HS-5 (cell line): ENCODE measurements around the gene SLIT3.

ENCODE experiments used
- DNase-seq: peaks from one replicate; pipeline ENCODE4 v3.0.0-alpha.2; 2012; ENCODE audit warnings: low read depth

The SLIT3 gene

DNA sequence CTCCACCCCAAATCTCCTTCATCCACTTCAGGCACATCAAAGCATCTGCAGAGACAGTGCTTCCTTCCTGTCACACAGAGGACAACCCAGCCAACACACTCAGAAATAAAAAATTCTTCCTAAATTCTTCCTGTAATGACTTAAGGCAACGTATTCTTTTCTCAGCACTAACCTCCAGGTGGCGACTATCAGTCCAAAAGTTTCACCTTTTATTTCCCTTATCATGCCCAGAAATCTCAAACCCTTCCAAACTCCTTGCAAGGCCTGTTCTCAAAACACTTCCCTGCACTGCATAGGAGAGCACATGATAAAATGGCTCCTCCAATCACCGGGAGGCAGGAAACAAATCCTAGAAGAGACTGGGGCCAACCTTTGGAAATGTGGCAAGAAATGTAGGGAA, 35.1 kb downstream of the SLIT3 start:
- DNase-seq: no peak

DNA sequence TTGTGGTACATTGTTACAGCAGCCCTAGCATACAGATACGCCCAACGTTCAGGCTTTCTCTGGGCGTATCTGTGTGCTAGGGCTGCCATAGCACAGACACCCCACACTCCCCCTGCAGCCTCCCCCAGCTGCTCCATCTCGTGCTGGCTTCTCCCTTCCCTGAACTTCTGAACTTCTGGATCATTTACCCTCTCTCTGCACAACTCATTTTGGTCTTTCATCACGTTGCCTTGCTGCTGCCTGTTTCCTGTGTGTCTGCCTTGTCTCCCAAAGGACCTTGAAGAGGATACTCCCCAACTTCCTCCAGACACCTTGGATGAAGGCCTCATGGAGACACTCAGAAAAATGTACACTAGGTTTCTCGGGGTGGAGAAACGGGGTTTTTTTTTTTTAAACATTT, 37.3 kb downstream of the SLIT3 start:
- no peak for DNase-seq

DNA sequence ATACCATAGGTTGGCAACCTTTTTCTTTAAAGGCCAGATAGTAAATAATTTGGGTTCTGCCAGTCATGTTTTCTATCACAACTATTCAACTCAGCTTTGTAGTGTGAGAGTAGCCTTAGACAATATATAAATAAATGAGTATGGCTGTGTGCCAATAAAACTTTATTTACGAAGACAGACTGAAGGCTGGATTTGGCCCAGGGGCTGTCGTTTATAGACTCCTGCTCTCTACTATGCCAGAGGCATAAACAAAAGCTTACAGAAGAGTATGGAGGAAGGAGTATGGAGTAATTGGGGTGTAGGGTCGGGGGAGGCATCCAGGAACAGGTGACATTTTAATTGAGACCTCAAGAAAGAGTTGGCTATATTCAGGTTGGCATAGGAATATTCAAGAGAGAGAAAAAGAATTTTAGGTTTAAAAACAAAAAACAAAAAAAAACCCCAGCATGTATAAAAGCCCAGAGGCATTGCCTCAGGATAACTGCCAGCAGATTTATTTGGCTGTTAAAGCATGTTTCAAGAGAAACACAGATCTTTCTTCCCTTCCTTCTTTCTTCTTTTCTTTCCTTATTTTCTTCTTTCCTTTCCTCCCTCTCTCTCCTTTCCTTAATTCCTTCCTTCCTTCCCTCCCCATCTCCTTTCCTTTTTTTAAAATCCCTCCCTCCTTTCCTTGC, 39.9 kb downstream of the SLIT3 start:
- DNase-seq: no peak

DNA sequence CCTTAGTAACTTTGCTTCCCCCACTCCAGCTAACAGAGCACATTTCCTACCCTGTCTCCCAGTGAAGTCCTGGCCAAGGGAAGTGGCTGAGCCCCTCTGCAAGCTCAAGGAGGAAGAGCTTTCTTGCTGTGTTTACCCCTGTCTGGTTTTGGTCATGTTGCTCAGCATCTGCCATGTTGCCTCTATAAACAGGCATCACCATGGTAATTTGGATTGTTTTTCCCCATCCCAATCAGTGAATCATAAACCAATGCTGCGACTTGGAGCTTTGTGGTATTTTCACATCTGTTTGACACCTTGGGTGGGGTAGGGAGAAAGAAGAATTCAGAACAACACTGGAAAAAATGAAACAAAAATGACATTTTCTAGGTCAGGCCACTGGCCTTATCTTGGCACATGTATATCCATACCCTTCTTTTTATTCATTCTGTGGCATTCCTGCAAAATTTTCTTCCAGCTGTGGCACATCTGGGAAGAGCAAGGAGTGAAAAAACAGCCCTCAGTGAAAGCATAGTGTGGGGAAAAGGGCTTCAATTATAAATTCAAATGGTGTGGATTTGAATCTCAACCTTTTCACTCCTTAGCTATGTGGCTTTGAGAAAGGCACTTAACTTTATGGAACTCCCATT, 42.5 kb downstream of the SLIT3 start:
- peak; percentile 50 for DNase-seq

DNA sequence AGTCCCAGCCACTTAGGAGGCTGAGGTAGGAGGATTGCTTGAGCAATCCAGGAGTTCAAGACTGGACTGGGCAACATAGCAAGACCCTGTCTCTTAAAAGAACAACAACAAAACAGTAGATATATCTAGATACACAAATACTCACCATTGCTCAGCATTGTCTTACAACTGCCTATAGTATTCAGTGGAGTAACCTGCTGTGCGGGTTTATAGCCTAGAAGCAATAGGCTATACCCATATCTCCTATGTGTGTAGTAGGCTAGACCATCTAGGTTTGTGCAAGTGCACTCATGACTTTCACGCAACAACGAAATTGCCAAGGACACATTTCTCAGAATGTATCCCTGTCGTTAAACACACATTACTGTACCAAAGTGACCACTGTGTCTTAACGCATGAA, 44.7 kb downstream of the SLIT3 start:
- no peak for DNase-seq

DNA sequence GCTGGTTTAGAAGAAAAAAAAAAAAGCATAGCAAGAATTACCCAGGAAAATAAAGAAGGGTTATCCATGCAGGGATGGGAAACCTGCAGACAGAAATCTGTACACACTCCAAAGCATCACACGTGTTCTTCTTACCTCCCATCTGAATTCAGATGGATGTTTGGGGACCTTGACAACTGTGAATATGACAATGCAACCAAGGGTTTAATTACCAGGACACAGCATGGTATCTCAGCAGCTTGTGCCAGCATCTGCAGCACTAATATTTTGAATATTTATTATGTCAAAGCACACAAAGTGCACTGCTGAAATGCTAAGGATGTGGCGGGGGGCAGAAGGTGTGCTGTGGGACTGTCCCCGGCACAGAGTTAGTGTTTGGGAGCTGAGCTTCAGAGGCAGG, 47.9 kb downstream of the SLIT3 start:
- DNase-seq: no peak

DNA sequence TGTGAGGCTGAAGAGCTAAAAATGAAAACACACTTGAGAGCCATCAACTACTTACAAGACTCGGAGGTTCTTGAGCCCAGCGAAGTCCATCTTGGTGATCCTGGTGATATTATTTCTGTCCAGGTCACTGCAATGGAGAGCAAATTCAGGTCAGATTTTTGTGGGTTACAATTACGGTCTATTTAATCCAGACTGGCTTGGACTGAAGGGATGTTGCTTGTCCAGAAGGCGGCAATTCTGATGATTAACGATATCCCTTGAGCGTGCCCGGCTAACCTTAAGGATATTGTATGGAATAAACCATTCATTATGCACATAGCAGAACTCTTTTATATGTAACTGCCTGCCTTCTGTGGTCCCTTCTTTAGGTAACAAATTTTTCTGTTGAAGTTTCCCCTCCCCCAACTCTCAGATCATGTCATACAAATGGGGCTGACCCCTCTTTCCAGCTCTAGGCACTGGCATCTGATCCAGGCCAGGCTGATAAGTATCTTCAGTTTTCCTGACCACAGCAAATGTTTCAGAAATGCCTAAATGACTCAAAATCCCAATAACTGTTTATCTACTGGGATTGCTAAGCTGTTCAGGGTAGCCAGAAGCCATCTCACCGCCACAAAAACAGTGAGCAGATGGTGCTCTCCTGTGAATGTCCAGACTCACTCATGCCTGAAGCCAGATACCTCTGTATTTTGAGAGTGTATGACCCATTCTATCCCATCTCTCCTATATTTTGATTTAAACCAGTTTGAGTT, 49.4 kb downstream of the SLIT3 start:
- no peak for DNase-seq

DNA sequence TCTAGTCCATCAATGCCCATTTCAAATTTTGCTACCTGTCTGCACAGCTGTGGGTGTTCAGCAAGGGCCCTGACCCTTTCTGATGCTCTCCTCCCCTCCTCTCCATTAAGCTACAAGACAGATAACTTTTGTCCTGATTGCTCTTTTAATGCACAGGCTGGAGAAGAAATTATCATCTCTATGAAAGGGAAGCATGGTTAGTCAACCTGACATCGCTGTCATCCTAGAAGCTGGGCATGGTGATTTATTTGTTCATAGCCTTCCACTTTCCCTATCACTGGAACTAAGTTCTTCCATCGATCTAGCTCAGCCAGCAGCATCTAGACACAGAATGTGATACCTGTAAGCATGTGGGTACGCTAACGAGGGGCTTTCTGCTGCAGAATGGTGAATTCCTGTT, 50.1 kb downstream of the SLIT3 start:
- no peak for DNase-seq

DNA sequence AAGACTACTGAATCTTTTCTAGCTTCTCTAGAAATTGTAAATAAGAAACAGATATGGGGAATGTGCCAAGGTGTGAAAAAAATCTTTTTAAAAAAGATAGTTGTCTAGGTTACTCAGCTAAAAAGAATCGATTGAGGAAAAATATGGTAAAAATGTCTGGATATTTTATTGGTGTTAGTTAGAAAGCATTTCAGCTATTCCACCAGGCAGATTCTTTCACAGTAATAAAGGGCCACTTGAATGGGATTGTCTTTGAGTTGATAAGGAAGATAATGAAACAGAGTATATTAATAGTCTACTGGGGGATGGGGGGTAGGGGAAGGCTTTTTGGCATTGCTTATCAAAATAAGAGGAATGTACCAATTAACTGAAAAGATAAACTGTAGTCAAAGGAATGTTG, 51.9 kb downstream of the SLIT3 start:
- no peak for DNase-seq

DNA sequence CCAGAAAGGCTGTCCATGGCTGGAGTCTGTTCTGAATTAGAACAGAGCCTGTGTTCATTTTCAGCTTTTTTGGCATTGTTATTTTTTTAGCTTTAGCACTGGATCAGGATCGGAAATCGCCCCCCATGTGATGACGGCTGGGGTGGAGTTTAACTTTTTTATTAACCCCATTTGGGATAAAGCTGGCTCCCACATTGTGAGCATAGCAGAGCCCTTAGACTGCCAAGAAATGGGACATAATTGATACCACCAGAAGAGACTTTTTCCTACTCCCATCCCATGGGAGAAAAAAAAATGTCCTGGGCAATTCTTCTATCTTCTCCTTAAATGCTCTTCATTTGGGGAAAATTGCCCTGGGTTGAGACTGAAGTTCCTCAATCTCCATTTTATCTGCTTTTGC, 52.4 kb downstream of the SLIT3 start:
- no peak for DNase-seq

DNA sequence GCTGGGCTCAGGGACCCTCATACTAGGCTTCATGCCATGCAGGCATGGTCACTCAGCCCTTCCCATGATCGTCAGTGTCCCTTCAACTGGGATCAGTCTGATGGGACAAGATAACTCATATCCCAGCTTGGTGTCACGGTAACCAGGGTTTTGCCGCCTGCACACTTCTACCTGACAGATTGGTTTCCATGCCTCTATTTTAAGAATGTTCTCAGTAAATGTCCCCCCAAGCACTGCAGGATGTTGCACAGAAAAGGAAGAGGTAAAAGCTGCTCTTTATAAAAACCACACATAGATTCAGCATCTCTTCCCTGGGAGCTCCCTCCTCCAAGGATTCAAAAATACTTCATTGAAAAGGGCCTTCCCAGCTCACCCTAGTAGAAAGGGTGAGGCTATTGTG, 56.1 kb downstream of the SLIT3 start:
- no peak for DNase-seq

DNA sequence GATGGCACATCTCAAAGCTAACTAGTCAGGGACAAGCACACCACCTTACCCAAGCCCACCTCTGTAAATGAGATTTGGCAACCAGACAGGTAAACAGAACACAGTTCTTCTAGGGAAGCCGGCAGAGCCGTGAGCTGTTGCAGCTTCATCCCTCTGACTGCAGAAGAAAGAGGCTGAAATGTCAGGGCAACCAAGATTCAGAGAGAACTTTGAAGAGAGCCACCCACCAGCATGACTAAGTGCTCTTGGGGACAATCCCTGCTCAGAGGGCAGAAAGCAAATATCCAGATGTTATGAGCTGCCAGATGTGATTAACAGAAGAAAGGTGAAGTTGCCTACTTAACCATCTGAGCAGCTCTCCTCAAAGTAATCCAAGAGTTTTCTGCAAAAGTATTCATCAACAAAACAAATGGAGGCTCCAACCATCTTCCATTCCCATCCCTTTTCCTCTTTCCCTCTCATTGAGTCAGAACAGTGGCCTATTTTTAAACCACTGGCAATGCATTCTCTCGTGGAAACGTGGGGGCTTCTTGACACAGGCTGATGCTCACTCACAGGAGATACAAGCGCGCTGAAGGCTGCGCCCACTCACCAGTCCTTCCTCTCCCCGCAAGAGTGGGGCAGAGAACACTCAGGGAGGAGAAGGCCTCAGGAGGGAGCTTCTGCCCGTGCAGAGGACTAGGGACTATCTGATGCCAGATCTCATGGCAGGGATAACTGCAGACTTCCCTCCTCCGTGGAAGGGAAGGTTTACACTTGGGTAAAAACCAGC, 57.1 kb downstream of the SLIT3 start:
- no peak for DNase-seq

DNA sequence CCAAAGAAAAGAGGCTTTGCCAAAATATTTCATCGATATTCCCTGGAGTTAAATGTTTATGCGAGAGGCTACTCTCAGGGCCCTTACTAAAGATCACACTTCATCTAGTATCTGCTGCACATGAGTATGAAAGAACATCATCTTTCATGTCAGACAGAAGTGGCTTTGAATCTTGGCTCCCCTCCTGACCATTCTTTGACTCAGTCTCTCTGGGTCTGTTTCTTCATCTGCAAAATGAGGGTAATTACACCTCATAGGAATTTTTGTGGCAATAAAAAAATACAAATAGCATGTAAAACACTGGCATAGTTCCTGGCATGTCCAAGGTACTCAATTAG, 58.1 kb downstream of the SLIT3 start:
- no peak for DNase-seq

DNA sequence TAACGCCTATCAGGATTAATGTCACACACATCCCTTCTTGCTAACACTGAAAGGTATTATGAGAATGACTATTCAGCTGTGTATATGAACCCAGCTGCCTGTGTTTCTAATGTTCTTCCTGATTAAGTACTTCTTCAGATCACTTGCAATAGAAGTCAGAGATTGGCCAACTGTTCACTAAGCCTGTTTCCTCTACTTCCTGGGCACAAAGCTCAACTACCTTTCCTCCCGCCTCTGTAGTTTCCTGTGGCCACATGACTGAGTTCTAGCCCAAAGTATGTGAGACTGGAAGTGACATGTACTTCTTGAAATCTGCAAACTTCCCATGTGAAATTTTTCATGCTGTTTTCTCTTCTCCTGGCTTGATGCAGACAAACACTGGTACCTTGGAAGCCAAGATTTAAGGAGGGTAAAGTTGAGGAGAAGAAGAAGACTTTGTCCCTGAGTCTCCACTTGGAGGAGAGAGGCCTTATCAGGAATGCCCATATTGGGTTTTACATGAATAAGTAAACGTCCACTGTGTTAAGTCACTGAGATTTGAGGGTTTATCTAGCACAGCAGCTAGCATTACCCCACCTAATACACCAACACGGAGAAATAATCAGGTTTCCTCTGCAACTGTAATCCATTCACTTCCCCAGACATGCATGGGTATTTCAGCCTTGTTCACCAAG, 58.6 kb downstream of the SLIT3 start:
- no peak for DNase-seq

DNA sequence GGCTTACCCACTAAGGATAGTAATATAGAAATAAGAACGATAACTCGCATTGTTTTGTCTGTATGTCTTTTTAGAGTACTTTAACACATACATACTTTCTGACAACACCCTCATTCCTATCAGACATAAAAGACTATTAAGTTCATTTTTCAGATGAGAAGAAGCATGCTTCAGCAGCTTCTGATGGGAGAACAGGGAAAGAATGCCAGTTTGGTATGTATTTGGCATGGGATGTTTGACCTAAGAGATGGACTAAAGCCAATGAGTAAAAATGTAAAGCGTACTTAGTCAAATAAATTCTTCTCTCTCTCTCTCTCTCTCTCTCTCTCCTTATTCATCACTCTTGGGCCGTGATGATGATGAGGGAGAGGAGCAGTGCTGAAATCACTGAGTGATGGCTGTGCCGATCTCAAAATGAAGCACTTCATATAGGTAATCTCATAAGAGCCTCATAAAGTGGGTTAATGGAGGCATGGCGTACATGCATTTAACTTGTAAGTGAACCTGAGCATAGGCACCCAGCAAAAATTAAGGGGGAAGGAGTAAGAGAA, 71.5 kb downstream of the SLIT3 start:
- no peak for DNase-seq

DNA sequence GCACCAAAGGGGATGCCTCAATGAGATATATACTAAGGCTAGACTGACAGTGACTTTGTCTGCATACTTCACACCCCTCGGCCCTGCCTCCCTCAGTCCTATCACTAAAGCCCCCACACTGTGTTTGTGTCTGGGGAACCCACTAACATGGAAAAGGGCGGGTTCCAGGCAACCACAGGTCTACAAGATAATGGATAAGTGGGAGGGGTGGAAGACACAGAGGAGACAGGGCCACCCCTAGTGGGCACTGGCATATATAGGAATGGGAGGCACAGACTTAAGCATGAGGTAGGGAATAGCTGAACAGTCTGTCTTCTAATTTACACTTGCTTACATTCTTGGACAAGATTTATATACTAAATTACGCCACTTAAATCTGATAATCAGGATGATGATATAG, 74.0 kb downstream of the SLIT3 start:
- DNase-seq: no peak

DNA sequence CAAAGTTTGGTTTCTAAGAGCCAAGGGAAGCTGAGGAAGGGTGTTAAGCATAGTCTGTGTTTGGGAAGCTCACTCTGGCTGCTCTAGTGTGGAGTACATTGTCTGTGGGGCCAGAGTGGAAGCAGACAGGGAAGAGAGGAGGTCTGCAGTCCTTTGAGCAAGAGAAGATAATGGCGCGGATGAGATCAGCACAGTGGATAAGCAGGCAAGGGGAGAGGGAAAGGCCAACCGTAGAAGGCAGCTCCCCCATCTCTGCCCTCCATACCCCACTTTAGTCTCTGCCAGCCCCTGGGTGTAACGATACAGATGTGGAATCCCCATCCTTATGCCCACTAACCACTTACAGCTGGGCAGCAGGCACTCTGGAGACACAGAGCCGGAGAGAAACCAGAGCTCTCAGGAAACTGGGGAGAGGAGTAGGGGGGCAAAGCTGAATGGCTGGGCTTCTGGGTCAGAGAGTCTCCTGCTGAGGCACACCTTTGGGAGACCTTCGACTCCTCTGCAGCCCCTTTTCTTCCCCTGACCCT, 75.0 kb downstream of the SLIT3 start:
- DNase-seq: no peak

DNA sequence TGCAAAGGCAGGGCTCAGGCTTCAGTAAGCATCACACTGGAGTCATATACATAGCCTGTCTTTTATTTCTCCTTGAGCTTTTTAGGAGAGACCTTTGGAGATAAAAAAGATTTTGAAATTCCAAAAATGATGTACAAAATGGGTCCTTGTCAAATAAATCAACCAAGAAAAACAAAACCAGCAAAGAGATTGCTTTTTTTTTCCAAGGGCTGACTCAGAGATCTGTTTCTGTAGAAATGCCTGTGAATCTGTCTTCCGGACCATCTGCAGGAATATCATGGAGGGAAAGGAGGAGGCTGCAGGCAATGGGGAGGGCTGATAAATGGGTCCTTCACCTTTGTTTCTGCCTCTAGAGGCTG, 77.4 kb downstream of the SLIT3 start:
- DNase-seq: no peak

DNA sequence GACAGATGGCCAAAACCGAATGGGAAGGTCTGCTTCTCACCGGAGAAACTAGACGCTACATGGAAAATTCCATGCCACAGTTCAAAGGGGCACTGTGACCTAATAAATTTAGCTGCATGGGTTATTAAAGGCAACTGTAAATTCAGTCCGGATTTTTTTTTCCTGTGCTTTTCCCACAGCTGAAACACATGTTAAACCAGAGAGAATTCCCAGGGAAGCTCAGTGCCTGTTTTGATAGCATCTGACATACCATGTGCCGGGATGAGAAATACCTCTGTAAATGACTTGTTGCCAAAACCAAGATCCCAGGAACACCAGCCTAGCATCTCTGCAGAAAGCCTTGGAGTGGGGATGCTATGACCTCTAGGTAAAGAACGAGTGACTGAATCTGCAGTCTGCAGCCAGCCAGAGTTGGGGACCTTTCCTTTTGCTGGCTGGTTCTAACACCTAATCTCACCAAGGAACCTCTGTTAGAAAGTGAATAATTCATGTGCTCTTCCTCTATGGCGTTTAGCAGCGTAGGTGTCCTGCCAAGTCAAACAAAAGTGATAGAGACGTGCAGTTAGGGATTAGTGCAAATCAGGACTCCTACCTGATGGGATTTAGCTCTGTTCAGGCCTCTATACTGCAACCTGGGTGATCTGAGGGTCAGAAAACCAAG, 77.9 kb downstream of the SLIT3 start:
- DNase-seq: no peak

DNA sequence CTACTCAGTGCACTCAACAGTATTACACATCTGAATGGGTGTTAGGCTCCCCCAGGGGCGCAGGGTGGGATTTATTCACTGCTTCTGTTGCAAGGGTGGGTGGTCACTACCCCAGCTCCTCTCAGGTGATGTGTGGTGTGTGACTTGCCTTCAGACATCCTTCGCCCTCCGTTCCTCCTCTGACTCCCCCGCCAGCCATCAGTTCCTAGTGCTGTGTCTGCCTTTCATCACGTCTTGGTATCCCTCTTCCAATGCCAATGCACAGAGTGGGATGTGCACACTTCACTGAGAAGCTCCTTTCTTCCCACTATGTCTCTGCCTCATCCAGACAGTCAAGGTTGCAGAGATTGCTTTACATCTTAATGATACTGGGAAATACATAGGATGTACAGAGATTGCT, 79.4 kb downstream of the SLIT3 start:
- no peak for DNase-seq

DNA sequence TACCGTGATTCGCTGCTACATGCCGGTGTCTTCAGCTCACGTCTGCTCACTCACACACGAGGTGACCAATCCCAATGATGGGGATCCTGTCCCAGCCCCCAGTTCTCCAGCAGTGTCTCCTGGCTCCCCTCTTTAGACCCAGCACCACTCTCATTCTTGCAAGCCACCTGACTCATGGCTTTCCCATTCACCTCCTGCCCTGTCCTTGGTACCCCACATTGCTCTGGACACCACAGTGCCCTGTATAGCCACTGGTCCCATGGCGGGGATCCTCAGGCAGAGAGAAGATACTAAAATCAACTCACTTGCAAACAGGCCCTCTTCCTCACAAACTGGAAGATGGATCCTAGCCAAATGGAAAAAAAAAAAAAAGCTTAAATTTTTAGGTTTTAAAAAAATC, 81.0 kb downstream of the SLIT3 start:
- no peak for DNase-seq
